CD8-positive, alpha-beta memory T cell (primary cell): ENCODE results near the gene SPTBN4. TPM values are rescaled to one million over a fixed set of nuclear protein-coding genes. Genes with fewer than 3 reads are reported as not detected.

Experiments used
- CTCF ChIA-PET: fragments of 350-600 bp; sonication (Branson Sonifier 250); formaldehyde crosslinking; loops from one replicate; lab custom pipeline; 2021; ENCODE audit warnings: antibody characterized with exemption; lab: Charles Lee
- POLR2A ChIA-PET: fragments of 350-600 bp; sonication (Branson Sonifier 250); formaldehyde crosslinking; loops from one replicate; lab custom pipeline; 2021; ENCODE audit warnings: antibody characterized with exemption; lab: Charles Lee
- DNase-seq, 5 donors: peaks; one replicate each; pipeline versions ENCODE4 v3.0.0 to v3.0.0-alpha.2; 2020 to 2022; ENCODE audit warnings: mixed read lengths in 1 of 5
- H3K27ac ChIP-seq: one replicate; pipeline ENCODE4 v1.7.0; 2013; ENCODE audit warnings: low read depth, mild to moderate bottlenecking, low read length, moderate library complexity
- H3K27me3 ChIP-seq: 2 replicates; pipeline ENCODE4 v1.7.0; 2013; ENCODE audit warnings: low read length, mild to moderate bottlenecking; ENCODE audit not compliant: insufficient read depth, poor library complexity, severe bottlenecking
- H3K36me3 ChIP-seq: 2 replicates; pipeline ENCODE4 v1.7.0; 2013; ENCODE audit warnings: mild to moderate bottlenecking, low read length, moderate library complexity; ENCODE audit not compliant: insufficient read depth
- H3K4me1 ChIP-seq: 2 replicates; pipeline ENCODE4 v1.7.0; 2013; ENCODE audit warnings: mild to moderate bottlenecking, low read length, moderate library complexity; ENCODE audit not compliant: insufficient read depth
- H3K4me3 ChIP-seq: 2 replicates; pipeline ENCODE4 v1.7.0; 2013; ENCODE audit warnings: mild to moderate bottlenecking, low read length
- H3K9me3 ChIP-seq: 2 replicates; pipeline ENCODE4 v1.7.0; 2013; ENCODE audit warnings: mild to moderate bottlenecking, low read length
- H3K27ac Mint-ChIP-seq, 8 donors: one replicate each; pipeline ENCODE4 v1.8.0; 2020 to 2021; ENCODE audit warnings: mixed read lengths in 8 of 8, mild to moderate bottlenecking in 6 of 8, inconsistent platforms in 3 of 8, moderate library complexity in 3 of 8
- H3K27me3 Mint-ChIP-seq, 2 donors: one replicate each; pipeline ENCODE4 v1.8.0; 2020 to 2021; ENCODE audit warnings: mixed read lengths in 2 of 2, mild to moderate bottlenecking in 1 of 2, moderate library complexity in 1 of 2
- H3K36me3 Mint-ChIP-seq, 3 donors: one replicate each; pipeline ENCODE4 v1.8.0; 2020 to 2021; ENCODE audit warnings: mixed read lengths in 3 of 3, inconsistent platforms in 1 of 3, mild to moderate bottlenecking in 1 of 3
- H3K4me1 Mint-ChIP-seq, 3 donors: one replicate each; pipeline ENCODE4 v1.8.0; 2020 to 2021; ENCODE audit warnings: mixed read lengths in 3 of 3, inconsistent platforms in 1 of 3, mild to moderate bottlenecking in 1 of 3
- H3K4me3 Mint-ChIP-seq, 7 donors: one replicate each; pipeline ENCODE4 v1.8.0; 2020 to 2021; ENCODE audit warnings: mixed read lengths in 7 of 7, mild to moderate bottlenecking in 6 of 7, moderate library complexity in 4 of 7, inconsistent platforms in 2 of 7
- H3K9me3 Mint-ChIP-seq, 5 donors: one replicate each; pipeline ENCODE4 v1.8.0; 2020 to 2022; ENCODE audit warnings: mixed read lengths in 5 of 5, mild to moderate bottlenecking in 3 of 5, moderate library complexity in 2 of 5, inconsistent platforms in 1 of 5
- polyA plus RNA-seq: library from polyadenylated mRNA; unstranded; fragments of 300-500 nt; fragmentation: Illumina TruSeq; gene quantifications from one replicate; pipeline ENCODE4 v1.2.3, GENCODE V29; 2021
- total RNA-seq, 2 experiments: library from RNA; stranded (reverse); gene quantifications; one replicate each; pipeline ENCODE4 v1.2.3, GENCODE V29; 2021

The SPTBN4 gene
- total and polyA plus RNA-seq, 3 experiments from 2014 or later: 0.49 to 1.2 TPM; not detected in 1

- ChIA-PET POLR2A (interaction anchor here (1.0 to 3.3 kb wide), 2 partner anchors 24 to 27 kb away, joined by 3 to 27 read pairs; partner anchors contain the start of genes BLVRB and SPTBN4), CTCF (interaction anchor here (3.1 to 4.4 kb wide), 3 partner anchors 15 to 23 kb away, joined by 13 to 24 read pairs (median 19); partner anchors contain the start of genes BLVRB and SERTAD1)
- H3K4me1 ChIP-seq: peaks cover 14% of the 10 kb centered on the region
- H3K27me3 ChIP-seq: no peaks in the 10 kb centered on the region
- H3K36me3 ChIP-seq: peaks cover 24% of the 10 kb centered on the region
- no peaks in the 10 kb centered on the region for H3K9me3 Mint-ChIP-seq
- H3K27ac ChIP-seq: peak overlapping the region; percentile 70
- peak overlapping the region in 5 of 7 donors; percentile 93 to 100 (median 98) for H3K4me3 Mint-ChIP-seq
- peaks cover 0 to 5% of the 10 kb centered on the region in 2 donors for H3K27me3 Mint-ChIP-seq
- DNase-seq: no peak
- H3K27ac Mint-ChIP-seq: peak overlapping the region; percentile 50 to 100 (median 98)
- peaks cover 17 to 24% (median 17%) of the 10 kb centered on the region in 3 donors for H3K4me1 Mint-ChIP-seq
- H3K36me3 Mint-ChIP-seq: peaks cover 0 to 37% (median 3%) of the 10 kb centered on the region in 3 donors
- no peak overlapping the region for H3K4me3 ChIP-seq
- no peaks in the 10 kb centered on the region for H3K9me3 ChIP-seq
Measured at GRCh38 chr19:40441719-40442253, 25.0 kb upstream of the SPTBN4 start.

DNA sequence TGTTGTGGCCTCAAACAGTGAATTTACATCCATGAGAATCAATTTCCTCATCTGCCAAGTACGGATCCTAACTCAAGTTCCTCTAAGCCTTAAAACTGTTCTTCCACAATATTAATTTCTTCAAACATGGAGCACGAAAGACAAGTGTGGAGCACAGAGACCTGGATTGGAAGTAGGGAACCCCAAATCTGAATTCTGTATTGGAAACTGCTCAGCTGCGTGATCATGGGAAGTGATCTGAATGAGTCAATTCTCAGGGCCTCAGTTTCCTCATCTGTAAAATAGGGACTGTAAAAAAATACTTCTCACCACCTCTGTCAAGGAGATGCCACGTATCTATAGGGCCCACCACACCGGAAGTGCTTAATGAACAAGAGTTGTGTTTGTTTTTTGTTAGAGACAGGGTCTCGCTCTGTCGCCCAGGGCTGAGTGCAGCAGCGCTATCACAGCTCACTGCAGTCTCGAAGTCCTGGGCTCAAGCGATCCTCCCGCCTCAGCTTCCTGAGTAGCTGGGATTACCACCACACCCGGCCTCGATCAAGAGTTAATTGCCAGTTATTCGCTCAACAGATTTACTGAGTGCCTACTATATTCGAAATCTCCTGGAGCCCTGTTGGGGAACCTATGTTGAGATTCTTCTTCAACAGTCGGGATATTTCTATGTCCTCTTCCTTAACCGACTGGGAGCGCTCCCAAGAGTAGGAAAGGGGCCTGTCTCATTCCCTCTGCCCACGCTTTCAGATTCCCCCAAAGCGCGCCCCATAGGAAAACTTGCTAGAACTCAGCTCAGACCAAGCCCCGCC, 24.3 kb upstream of the SPTBN4 start:
- Mint-ChIP-seq H3K27ac (peak overlapping the region; percentile 88 to 100 (median 99)), H3K27me3 (peaks cover 0 to 5% of the 10 kb centered on the region in 2 donors), H3K4me3 (peak overlapping the region; percentile 93 to 100 (median 98)), H3K4me1 (peaks cover 17 to 24% (median 17%) of the 10 kb centered on the region in 3 donors), H3K36me3 (peaks cover 0 to 37% (median 3%) of the 10 kb centered on the region in 3 donors), H3K9me3 (no peaks in the 10 kb centered on the region)
- H3K27ac ChIP-seq: peak overlapping the region; percentile 70
- no peaks in the 10 kb centered on the region for H3K27me3 ChIP-seq
- POLR2A ChIA-PET: interaction anchor here (0.6 to 3.3 kb wide), 9 partner anchors 9 to 161 kb away, joined by 3 to 27 read pairs (median 4); partner anchors contain the start of genes BLVRB, C19orf47, PLD3 and SERTAD1
- H3K36me3 ChIP-seq: peaks cover 24% of the 10 kb centered on the region
- H3K4me1 ChIP-seq: peaks cover 14% of the 10 kb centered on the region
- H3K9me3 ChIP-seq: no peaks in the 10 kb centered on the region
- peak overlapping the region; percentile 84 for H3K4me3 ChIP-seq
- DNase-seq: peak in 1 of 5 donors; percentile 10
- CTCF ChIA-PET: interaction anchor here (0.6 to 4.4 kb wide), 6 partner anchors 16 to 163 kb away, joined by 3 to 24 read pairs (median 8); partner anchors contain the start of genes BLVRB and SERTAD1

GRCh38 chr19:40443131-40443999, 23.4 kb upstream of the SPTBN4 start:
- peak; percentile 99 to 100 (median 99) for DNase-seq
- Histone ChIP-seq H3K36me3 (peaks cover 24% of the 10 kb centered on the region), H3K27ac (peak overlapping the region; percentile 98), H3K4me3 (peak overlapping the region; percentile 100), H3K27me3 (no peaks in the 10 kb centered on the region), H3K4me1 (peaks cover 14% of the 10 kb centered on the region), H3K9me3 (no peaks in the 10 kb centered on the region)
- POLR2A ChIA-PET: interaction anchor here (0.6 to 3.3 kb wide), 11 partner anchors 10 to 920 kb away, joined by 3 to 27 read pairs (median 4); partner anchors contain the start of genes B9D2, BLVRB, C19orf47 and PLD3
- H3K27ac Mint-ChIP-seq: peak overlapping the region; percentile 88 to 100 (median 99)
- peaks cover 0 to 42% (median 3%) of the 10 kb centered on the region in 3 donors for H3K36me3 Mint-ChIP-seq
- CTCF ChIA-PET: interaction anchor here (0.6 to 4.4 kb wide), 6 partner anchors 17 to 162 kb away, joined by 3 to 24 read pairs (median 8); partner anchors contain the start of genes BLVRB and SERTAD1
- H3K27me3 Mint-ChIP-seq: peaks cover 0 to 5% of the 10 kb centered on the region in 2 donors
- H3K4me1 Mint-ChIP-seq: peaks cover 17 to 24% (median 17%) of the 10 kb centered on the region in 3 donors
- peak overlapping the region; percentile 93 to 100 (median 98) for H3K4me3 Mint-ChIP-seq
- H3K9me3 Mint-ChIP-seq: no peaks in the 10 kb centered on the region

DNA sequence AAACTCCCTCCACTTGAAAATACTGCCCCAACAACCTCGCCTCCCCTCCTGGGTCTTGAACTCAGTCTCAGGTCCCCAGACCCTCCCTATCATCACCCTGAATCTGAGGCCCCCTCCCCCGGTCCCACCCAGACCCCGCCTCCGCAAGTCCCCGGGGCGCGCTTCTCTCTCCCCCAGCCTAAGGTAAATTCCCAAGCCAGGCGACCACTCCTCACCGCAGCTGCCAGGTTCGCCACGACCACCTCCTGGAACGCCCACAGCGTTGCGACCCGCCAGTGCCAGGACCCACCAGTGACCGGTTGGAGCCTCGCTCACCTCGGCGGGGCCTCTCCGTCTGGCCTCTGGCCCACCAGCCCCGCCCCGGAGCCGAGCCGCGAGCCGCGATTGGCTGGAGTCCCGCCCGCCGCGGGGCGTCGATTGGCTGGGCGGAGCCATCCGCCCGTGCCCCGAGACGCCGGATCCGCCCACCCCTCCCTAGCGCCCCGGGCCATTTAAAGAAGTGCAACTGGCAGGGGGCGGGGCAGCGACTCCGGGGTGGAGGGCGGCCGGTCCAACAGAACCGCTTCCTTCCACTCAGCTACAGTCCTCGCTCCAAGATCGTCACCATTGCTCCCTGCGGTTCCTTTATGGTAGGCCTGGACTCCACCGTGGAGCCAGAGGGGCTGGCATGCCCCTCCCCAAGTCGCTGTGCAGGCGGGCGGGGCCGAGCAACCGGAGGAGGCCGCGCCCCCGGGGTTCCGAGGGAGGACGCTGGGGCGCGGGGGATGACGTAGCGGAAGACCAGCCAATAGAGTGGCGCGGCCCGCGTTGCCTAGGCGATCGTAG, 22.6 kb upstream of the SPTBN4 start, which contains the start of gene SERTAD3:
Gene SERTAD3 (minus strand): TSS at position 336 of the 825 bp plus-strand sequence. CDS start 2,255 bp downstream, outside the sequence.
- Histone ChIP-seq H3K4me1 (peaks cover 14% of the 10 kb centered on the region), H3K9me3 (no peaks in the 10 kb centered on the region), H3K27me3 (no peaks in the 10 kb centered on the region), H3K27ac (peak within 1 kb of the TSS; percentile 98), H3K36me3 (peaks cover 24% of the 10 kb centered on the region), H3K4me3 (peak within 1 kb of the TSS; percentile 100)
- peak within 1 kb of the TSS; percentile 93 to 100 (median 98) for H3K4me3 Mint-ChIP-seq
- H3K4me1 Mint-ChIP-seq: peaks cover 17 to 24% (median 17%) of the 10 kb centered on the region in 3 donors
- no peaks in the 10 kb centered on the region for H3K9me3 Mint-ChIP-seq
- H3K36me3 Mint-ChIP-seq: peaks cover 0 to 42% (median 3%) of the 10 kb centered on the region in 3 donors
- ChIA-PET POLR2A (interaction anchor here (0.6 to 3.3 kb wide), 8 partner anchors 18 to 919 kb away, joined by 3 to 27 read pairs (median 5); partner anchors contain the start of genes B9D2, BLVRB, SERTAD1 and SPTBN4), CTCF (interaction anchor here (1.0 to 4.4 kb wide), 6 partner anchors 18 to 161 kb away, joined by 3 to 24 read pairs (median 8); partner anchors contain the start of genes BLVRB and SERTAD1)
- peak; percentile 95 to 98 (median 97) for DNase-seq
- H3K27me3 Mint-ChIP-seq: peaks cover 0 to 5% of the 10 kb centered on the region in 2 donors
- peak within 1 kb of the TSS; percentile 88 to 100 (median 98) for H3K27ac Mint-ChIP-seq

DNA sequence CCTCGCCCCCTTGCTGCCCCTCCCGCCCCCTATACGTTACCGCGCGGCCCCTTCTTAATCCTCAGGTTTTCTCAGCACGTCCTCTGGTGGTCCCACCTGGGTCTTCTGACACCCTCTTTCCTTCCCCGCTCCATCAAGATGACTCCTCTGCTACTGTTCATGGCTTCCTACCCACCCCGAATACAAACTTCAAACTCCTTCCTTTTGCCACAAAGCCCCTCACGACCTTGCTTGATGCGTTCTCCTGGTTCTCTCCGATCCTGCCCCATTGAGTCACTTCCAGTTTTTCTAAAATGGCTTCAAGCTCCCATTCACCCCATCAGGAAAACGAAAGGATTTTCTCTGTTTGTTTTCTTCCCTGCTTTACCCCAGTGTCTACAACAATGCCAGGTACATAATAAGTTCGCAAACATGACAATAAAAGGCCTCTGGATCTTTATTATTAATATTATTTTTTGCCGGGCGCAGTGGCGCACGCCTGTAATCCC, 21.9 kb upstream of the SPTBN4 start:
- Histone ChIP-seq H3K4me3 (peak overlapping the region; percentile 100), H3K9me3 (no peaks in the 10 kb centered on the region), H3K27ac (peak overlapping the region; percentile 98), H3K36me3 (peaks cover 24% of the 10 kb centered on the region), H3K4me1 (peaks cover 14% of the 10 kb centered on the region), H3K27me3 (no peaks in the 10 kb centered on the region)
- CTCF ChIA-PET: interaction anchor here (1.0 to 4.4 kb wide), 2 partner anchors 19 to 24 kb away, joined by 3 to 24 read pairs; no protein-coding TSS in a partner anchor
- Mint-ChIP-seq H3K9me3 (no peaks in the 10 kb centered on the region), H3K27ac (peak overlapping the region; percentile 81 to 100 (median 94)), H3K4me3 (peak overlapping the region; percentile 93 to 100 (median 98)), H3K36me3 (peaks cover 0 to 44% (median 6%) of the 10 kb centered on the region in 3 donors), H3K27me3 (peaks cover 0 to 5% of the 10 kb centered on the region in 2 donors), H3K4me1 (peaks cover 15 to 24% (median 17%) of the 10 kb centered on the region in 3 donors)
- POLR2A ChIA-PET: interaction anchor here (1.7 kb wide), 1 partner anchor 24 kb away, joined by 8 read pairs; no protein-coding TSS in a partner anchor
- DNase-seq: no peak

- H3K4me1 ChIP-seq: peaks cover 14% of the 10 kb centered on the region
- H3K9me3 ChIP-seq: no peaks in the 10 kb centered on the region
- H3K27me3 ChIP-seq: no peaks in the 10 kb centered on the region
- no peak overlapping the region for H3K4me3 ChIP-seq
- Mint-ChIP-seq H3K4me1 (peaks cover 15 to 23% (median 17%) of the 10 kb centered on the region in 3 donors), H3K4me3 (peak overlapping the region in 6 of 7 donors; percentile 6 to 77 (median 33)), H3K27me3 (peaks cover 0 to 5% of the 10 kb centered on the region in 2 donors), H3K36me3 (peaks cover 0 to 36% (median 6%) of the 10 kb centered on the region in 3 donors), H3K27ac (peak overlapping the region in 7 of 8 donors; percentile 37 to 77 (median 59)), H3K9me3 (no peaks in the 10 kb centered on the region)
- ChIA-PET CTCF (interaction anchor here (1.8 kb wide), 1 partner anchor 25 kb away, joined by 6 read pairs; no protein-coding TSS in a partner anchor), POLR2A (no interaction called here)
- H3K36me3 ChIP-seq: peaks cover 19% of the 10 kb centered on the region
- H3K27ac ChIP-seq: peak overlapping the region; percentile 98
- no peak for DNase-seq
Measured at GRCh38 chr19:40445780-40446262, 21.0 kb upstream of the SPTBN4 start.
